HEK293 (cell line): Measurements from ENCODE around the gene NRF1.

ENCODE experiments used
- BCL11B ChIP-seq: fragments of 450-650 bp; formaldehyde crosslinking; IDR thresholded peaks from 2 replicates; pipeline ENCODE4 v1.5.1; 2016; ENCODE audit warnings: low read depth, missing biosample characterization, missing genetic modification characterization
- GLIS2 ChIP-seq: fragments of 450-650 bp; formaldehyde crosslinking; IDR thresholded peaks from 2 replicates; pipeline ENCODE4 v1.5.1; 2016; ENCODE audit warnings: missing biosample characterization, missing genetic modification characterization
- PATZ1 ChIP-seq: fragments of 450-650 bp; formaldehyde crosslinking; IDR thresholded peaks from 2 replicates; pipeline ENCODE4 v1.5.1; 2016; ENCODE audit warnings: missing biosample characterization, missing genetic modification characterization
- REST ChIP-seq: fragments of 450-650 bp; formaldehyde crosslinking; IDR thresholded peaks from 2 replicates; pipeline ENCODE4 v1.5.1; 2016; ENCODE audit warnings: missing biosample characterization, missing genetic modification characterization
- SP2 ChIP-seq: fragments of 450-650 bp; formaldehyde crosslinking; IDR thresholded peaks from 2 replicates; pipeline ENCODE4 v1.5.1; 2016; ENCODE audit warnings: missing biosample characterization, missing genetic modification characterization
- ZBTB26 ChIP-seq: fragments of 450-650 bp; formaldehyde crosslinking; optimal IDR thresholded peaks from 2 replicates; pipeline ENCODE3; 2016; ENCODE audit warnings: missing biosample characterization, mild to moderate bottlenecking, missing genetic modification characterization
- ZBTB49 ChIP-seq: fragments of 450-650 bp; formaldehyde crosslinking; IDR thresholded peaks from 2 replicates; pipeline ENCODE4 v1.5.1; 2016; ENCODE audit warnings: missing biosample characterization, missing genetic modification characterization, low read depth
- ZFP69B ChIP-seq: fragments of 450-650 bp; formaldehyde crosslinking; IDR thresholded peaks from 2 replicates; pipeline ENCODE4 v1.5.1; 2016; ENCODE audit warnings: missing biosample characterization, missing genetic modification characterization
- ZNF112 ChIP-seq: fragments of 450-650 bp; formaldehyde crosslinking; IDR thresholded peaks from 2 replicates; pipeline ENCODE4 v1.5.0; 2017; ENCODE audit warnings: missing biosample characterization, missing genetic modification characterization
- ZNF146 ChIP-seq: fragments of 450-650 bp; formaldehyde crosslinking; IDR thresholded peaks from 2 replicates; pipeline ENCODE4 v1.5.1; 2016; ENCODE audit warnings: missing biosample characterization, missing genetic modification characterization
- ZNF157 ChIP-seq: fragments of 450-650 bp; formaldehyde crosslinking; IDR thresholded peaks from 2 replicates; pipeline ENCODE4 v1.5.1; 2016; ENCODE audit warnings: missing biosample characterization, missing genetic modification characterization
- ZNF24 ChIP-seq: fragments of 450-650 bp; formaldehyde crosslinking; IDR thresholded peaks from 2 replicates; pipeline ENCODE4 v1.5.1; 2016; ENCODE audit warnings: missing biosample characterization, missing genetic modification characterization
- ZNF280D ChIP-seq: fragments of 450-650 bp; formaldehyde crosslinking; IDR thresholded peaks from 2 replicates; pipeline ENCODE4 v1.5.1; 2016; ENCODE audit warnings: missing biosample characterization, missing genetic modification characterization
- ZNF350 ChIP-seq: fragments of 450-650 bp; formaldehyde crosslinking; IDR thresholded peaks from 2 replicates; pipeline ENCODE4 v1.5.0; 2017; ENCODE audit warnings: missing biosample characterization, mild to moderate bottlenecking, missing genetic modification characterization
- ZNF416 ChIP-seq: fragments of 450-650 bp; formaldehyde crosslinking; IDR thresholded peaks from 2 replicates; pipeline ENCODE4 v1.5.1; 2016; ENCODE audit warnings: missing biosample characterization, missing genetic modification characterization
- ZNF449 ChIP-seq: fragments of 450-650 bp; formaldehyde crosslinking; IDR thresholded peaks from 2 replicates; pipeline ENCODE4 v1.5.1; 2017; ENCODE audit warnings: missing biosample characterization, mild to moderate bottlenecking, missing genetic modification characterization, moderate library complexity
- ZNF510 ChIP-seq: fragments of 450-650 bp; formaldehyde crosslinking; IDR thresholded peaks from 2 replicates; pipeline ENCODE4 v1.5.1; 2018; ENCODE audit warnings: mild to moderate bottlenecking, missing genetic modification characterization, missing biosample characterization; ENCODE audit not compliant: insufficient replicate concordance
- ZNF521 ChIP-seq: fragments of 450-650 bp; formaldehyde crosslinking; IDR thresholded peaks from 2 replicates; pipeline ENCODE4 v1.5.1; 2017; ENCODE audit warnings: missing biosample characterization, mild to moderate bottlenecking, missing genetic modification characterization
- ZNF610 ChIP-seq: fragments of 450-650 bp; formaldehyde crosslinking; IDR thresholded peaks from 2 replicates; pipeline ENCODE4 v1.5.1; 2016; ENCODE audit warnings: missing biosample characterization, missing genetic modification characterization, borderline replicate concordance
- ZNF629 ChIP-seq: fragments of 450-650 bp; formaldehyde crosslinking; IDR thresholded peaks from 2 replicates; pipeline ENCODE4 v1.5.1; 2017; ENCODE audit warnings: missing biosample characterization, missing genetic modification characterization
- ZNF660 ChIP-seq: fragments of 450-650 bp; IDR thresholded peaks from 2 replicates; pipeline ENCODE4 v1.5.1; 2018; ENCODE audit warnings: missing biosample characterization, mild to moderate bottlenecking, missing genetic modification characterization
- ZNF670 ChIP-seq: fragments of 450-650 bp; formaldehyde crosslinking; IDR thresholded peaks from 2 replicates; pipeline ENCODE4 v1.5.1; 2016; ENCODE audit warnings: missing biosample characterization, missing genetic modification characterization, low read depth
- ZSCAN23 ChIP-seq: fragments of 450-650 bp; formaldehyde crosslinking; IDR thresholded peaks from 2 replicates; pipeline ENCODE4 v1.5.1; 2016; ENCODE audit warnings: missing biosample characterization, missing genetic modification characterization
- TF ChIP-seq, protein P1 (sequence below): sonication (generic); formaldehyde crosslinking; IDR thresholded peaks from 2 replicates; pipeline ENCODE4 v1.8.1; 2022; ENCODE audit warnings: mild to moderate bottlenecking, moderate library complexity, missing genetic modification reagents

NRF1 gene

GRCh38 chr7:129804890-129805719 is 193.6 kb downstream of the NRF1 start (continued):
- TF ChIP-seq SP2 (peak; percentile 20; the same call in 1 of the 2 replicates), ZNF629 (tag by site-specific recombination) (no peak), ZNF510 (no peak), ZSCAN23 (tag by site-specific recombination) (no peak), ZFP69B (tag by site-specific recombination) (no peak), ZNF449 (tag by site-specific recombination) (no peak), ZNF157 (tag by site-specific recombination) (no peak), REST (tag by site-specific recombination) (no peak), ZNF670 (no peak), ZBTB49 (no peak), BCL11B (tag by site-specific recombination) (no peak), ZNF280D (no peak), ZNF350 (tag by site-specific recombination) (no peak), ZNF521 (tag by site-specific recombination) (no peak), ZNF24 (tag by site-specific recombination) (no peak), ZNF416 (no peak), ZNF660 (tag by site-specific recombination) (no peak), GLIS2 (tag by site-specific recombination) (no peak), ZNF610 (tag by site-specific recombination) (no peak), ZNF112 (tag by site-specific recombination) (no peak), PATZ1 (tag by site-specific recombination) (0 out of 2 replicates have a peak, but pooled peaks have one; percentile 20), ZNF146 (tag by site-specific recombination) (no peak), ZBTB26 (tag by site-specific recombination) (no peak)
- TF ChIP-seq, protein P1, sequence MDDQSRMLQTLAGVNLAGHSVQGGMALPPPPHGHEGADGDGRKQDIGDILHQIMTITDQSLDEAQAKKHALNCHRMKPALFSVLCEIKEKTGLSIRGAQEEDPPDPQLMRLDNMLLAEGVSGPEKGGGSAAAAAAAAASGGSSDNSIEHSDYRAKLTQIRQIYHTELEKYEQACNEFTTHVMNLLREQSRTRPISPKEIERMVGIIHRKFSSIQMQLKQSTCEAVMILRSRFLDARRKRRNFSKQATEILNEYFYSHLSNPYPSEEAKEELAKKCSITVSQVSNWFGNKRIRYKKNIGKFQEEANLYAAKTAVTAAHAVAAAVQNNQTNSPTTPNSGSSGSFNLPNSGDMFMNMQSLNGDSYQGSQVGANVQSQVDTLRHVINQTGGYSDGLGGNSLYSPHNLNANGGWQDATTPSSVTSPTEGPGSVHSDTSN (CRISPR knock-in tag) = no peak
